Progenitor cell of endocrine pancreas (in vitro differentiated cells): ENCODE data around the gene CEP164. TPM values are rescaled to one million over a fixed set of nuclear protein-coding genes. Genes with fewer than 3 reads are reported as not detected.
A peak's percentile ranks its signal among the peaks of the same experiment; 100 is the strongest.

Source experiments
- DNase-seq: peaks from one replicate; pipeline ENCODE4 v3.0.0; 2021; ENCODE audit warnings: low spot score; ENCODE audit not compliant: unreplicated experiment
- H3K27ac Mint-ChIP-seq: 2 replicates; pipeline ENCODE4 v1.8.0; 2021; ENCODE audit warnings: mild to moderate bottlenecking, moderate library complexity, mixed read lengths
- H3K27me3 Mint-ChIP-seq: 2 replicates; pipeline ENCODE4 v1.8.0; 2021; ENCODE audit warnings: mixed read lengths
- H3K36me3 Mint-ChIP-seq: 2 replicates; pipeline ENCODE4 v1.8.0; 2022; ENCODE audit warnings: mixed read lengths; ENCODE audit not compliant: insufficient read depth
- H3K4me1 Mint-ChIP-seq: 2 replicates; pipeline ENCODE4 v1.8.0; 2021; ENCODE audit warnings: low read depth, mixed read lengths
- H3K4me3 Mint-ChIP-seq: 2 replicates; pipeline ENCODE4 v1.8.0; 2021; ENCODE audit warnings: low read depth, mild to moderate bottlenecking, moderate library complexity, mixed read lengths
- H3K9me3 Mint-ChIP-seq: 2 replicates; pipeline ENCODE4 v1.8.0; 2021; ENCODE audit warnings: low read depth, mixed read lengths
- total RNA-seq: library from RNA; stranded (reverse); gene quantifications from 2 replicates; pipeline ENCODE4 v1.2.1, GENCODE V29; 2021
- TF ChIP-seq, protein P1 (sequence below): fragments of 200-600 bp; sonication (generic); IDR thresholded peaks from one replicate; pipeline ENCODE4 v1.5.0; 2021; ENCODE audit warnings: antibody characterized with exemption, mild to moderate bottlenecking; ENCODE audit not compliant: unreplicated experiment

The CEP164 gene
- total RNA-seq, 1 donor from 2014 or later = 66.8 TPM

GRCh38 chr11:117409511-117409910, 81.9 kb downstream of the CEP164 start:
- no peaks in the 10 kb centered on the region for H3K4me1 Mint-ChIP-seq
- H3K36me3 Mint-ChIP-seq = peaks cover 29% of the 10 kb centered on the region
- no peak overlapping the region for H3K4me3 Mint-ChIP-seq
- no peaks in the 10 kb centered on the region for H3K27me3 Mint-ChIP-seq
- peaks cover 11% of the 10 kb centered on the region for H3K9me3 Mint-ChIP-seq
- no peak for DNase-seq
- TF ChIP-seq, protein P1, sequence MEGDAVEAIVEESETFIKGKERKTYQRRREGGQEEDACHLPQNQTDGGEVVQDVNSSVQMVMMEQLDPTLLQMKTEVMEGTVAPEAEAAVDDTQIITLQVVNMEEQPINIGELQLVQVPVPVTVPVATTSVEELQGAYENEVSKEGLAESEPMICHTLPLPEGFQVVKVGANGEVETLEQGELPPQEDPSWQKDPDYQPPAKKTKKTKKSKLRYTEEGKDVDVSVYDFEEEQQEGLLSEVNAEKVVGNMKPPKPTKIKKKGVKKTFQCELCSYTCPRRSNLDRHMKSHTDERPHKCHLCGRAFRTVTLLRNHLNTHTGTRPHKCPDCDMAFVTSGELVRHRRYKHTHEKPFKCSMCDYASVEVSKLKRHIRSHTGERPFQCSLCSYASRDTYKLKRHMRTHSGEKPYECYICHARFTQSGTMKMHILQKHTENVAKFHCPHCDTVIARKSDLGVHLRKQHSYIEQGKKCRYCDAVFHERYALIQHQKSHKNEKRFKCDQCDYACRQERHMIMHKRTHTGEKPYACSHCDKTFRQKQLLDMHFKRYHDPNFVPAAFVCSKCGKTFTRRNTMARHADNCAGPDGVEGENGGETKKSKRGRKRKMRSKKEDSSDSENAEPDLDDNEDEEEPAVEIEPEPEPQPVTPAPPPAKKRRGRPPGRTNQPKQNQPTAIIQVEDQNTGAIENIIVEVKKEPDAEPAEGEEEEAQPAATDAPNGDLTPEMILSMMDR = no peak
- H3K27ac Mint-ChIP-seq = no peak overlapping the region

DNA sequence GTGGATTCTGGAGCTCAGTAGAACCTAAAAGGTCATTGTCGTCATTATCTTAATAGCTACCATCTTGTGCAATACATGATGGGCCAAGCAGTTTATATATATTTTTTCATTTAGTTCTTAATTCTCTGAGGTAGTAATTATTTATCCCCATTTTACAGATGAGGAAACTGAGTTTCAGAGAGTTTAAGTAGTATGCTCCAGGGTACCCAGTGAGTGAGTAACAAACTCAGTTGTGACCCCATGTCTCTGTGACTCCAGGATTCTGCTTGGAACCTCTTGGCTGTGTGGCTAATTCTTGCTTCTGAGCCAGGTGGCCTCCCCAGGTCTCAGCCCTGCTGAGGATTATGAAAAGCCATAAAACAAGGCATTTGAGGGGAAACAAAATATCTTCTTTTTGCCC, 82.6 kb downstream of the CEP164 start:
- Mint-ChIP-seq H3K27me3 (no peaks in the 10 kb centered on the region), H3K4me3 (no peak overlapping the region), H3K4me1 (no peaks in the 10 kb centered on the region), H3K9me3 (peaks cover 9% of the 10 kb centered on the region), H3K36me3 (peaks cover 25% of the 10 kb centered on the region), H3K27ac (no peak overlapping the region)
- TF ChIP-seq, protein P1 = no peak
- no peak for DNase-seq

DNA sequence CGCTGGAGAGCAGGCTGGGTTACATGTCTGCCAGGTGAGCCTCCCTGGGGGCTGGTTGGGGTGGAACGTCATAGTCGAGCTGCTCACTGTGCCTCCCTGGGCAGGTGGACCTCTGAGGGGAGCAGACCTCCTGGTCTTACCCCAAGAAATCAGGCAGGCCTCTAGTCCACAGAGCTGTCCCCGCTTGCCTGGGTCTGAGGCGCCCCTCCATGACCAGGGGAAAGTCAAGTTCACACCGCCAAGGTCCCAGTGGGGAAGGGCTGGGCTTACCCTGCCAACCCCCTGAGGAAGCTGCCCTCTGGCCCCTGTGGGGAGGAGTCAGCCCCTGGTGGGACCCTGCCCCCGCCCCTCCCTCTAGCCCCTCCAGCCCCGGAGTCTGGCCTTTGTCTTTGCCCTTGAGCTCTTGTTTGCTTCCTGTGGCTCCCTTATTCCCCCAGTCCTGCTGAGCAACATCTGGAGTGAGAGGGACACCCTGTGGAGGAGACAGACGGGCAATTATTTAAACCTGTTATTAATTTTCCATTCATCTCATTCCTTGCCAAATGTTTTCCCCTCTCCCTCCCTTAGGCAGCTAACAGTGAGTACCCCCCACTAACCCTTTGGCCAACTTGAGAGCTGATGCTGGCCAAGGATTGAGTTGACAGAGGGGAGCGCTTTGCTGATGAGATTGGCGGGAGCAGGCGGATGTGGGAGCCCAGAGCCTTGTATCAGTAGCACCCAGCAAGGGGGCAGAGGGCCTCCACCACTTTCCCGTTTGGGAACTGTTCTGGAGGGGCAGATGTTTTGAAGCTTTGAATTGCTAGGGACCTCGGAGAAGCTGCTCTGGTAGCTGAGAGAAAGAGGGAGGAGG, 83.4 kb downstream of the CEP164 start:
- peaks cover 17% of the 10 kb centered on the region for H3K36me3 Mint-ChIP-seq
- peaks cover under 1% of the 10 kb centered on the region for H3K9me3 Mint-ChIP-seq
- no peak for DNase-seq
- TF ChIP-seq, protein P1 = no peak
- H3K4me3 Mint-ChIP-seq = no peak overlapping the region
- H3K27ac Mint-ChIP-seq = no peak overlapping the region
- H3K4me1 Mint-ChIP-seq = no peaks in the 10 kb centered on the region
- H3K27me3 Mint-ChIP-seq = no peaks in the 10 kb centered on the region

DNA sequence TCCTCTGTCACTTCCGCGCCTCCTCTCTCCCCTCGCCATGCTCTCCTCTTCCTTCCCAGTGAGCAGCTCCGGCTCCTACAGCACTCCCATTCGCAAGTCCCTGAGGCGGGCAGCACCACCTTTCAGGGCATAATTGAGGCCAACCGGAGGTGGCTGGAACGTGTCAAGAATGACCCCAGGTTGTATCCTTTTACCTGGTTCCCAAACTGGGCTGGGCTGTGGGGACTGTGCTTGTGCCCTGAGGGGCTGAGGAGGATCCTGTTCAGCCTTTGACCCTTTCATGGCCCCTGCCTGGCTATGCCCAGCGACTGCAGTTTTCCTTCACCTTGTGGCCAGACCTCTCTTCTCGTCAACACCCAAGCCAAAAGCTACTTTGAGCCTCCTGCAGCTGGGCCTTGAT, 84.1 kb downstream of the CEP164 start:
- H3K4me3 Mint-ChIP-seq = no peak overlapping the region
- H3K27me3 Mint-ChIP-seq = no peaks in the 10 kb centered on the region
- no peak for DNase-seq
- peaks cover 13% of the 10 kb centered on the region for H3K36me3 Mint-ChIP-seq
- TF ChIP-seq, protein P1 = no peak
- H3K9me3 Mint-ChIP-seq = no peaks in the 10 kb centered on the region
- H3K4me1 Mint-ChIP-seq = no peaks in the 10 kb centered on the region
- peak overlapping the region; percentile 37 for H3K27ac Mint-ChIP-seq

- no peaks in the 10 kb centered on the region for H3K9me3 Mint-ChIP-seq
- DNase-seq = no peak
- H3K36me3 Mint-ChIP-seq = peaks cover 13% of the 10 kb centered on the region
- H3K27me3 Mint-ChIP-seq = no peaks in the 10 kb centered on the region
- no peak overlapping the region for H3K27ac Mint-ChIP-seq
- no peaks in the 10 kb centered on the region for H3K4me1 Mint-ChIP-seq
- no peak overlapping the region for H3K4me3 Mint-ChIP-seq
- TF ChIP-seq, protein P1 = no peak
These were observed 84.5 kb downstream of the CEP164 start for GRCh38 chr11:117412176-117412575.
